ENCODE measurements around the gene SHOX.
"Not testable (repeated sequence)": the region's sequence is repeated elsewhere in the genome, so short reads cannot be mapped to it uniquely, and the experiment has no call there.

SHOX gene

GRCh38 chrX:638482-639131 is 8.0 kb downstream of the SHOX start:
- no peak for DNase-seq

GRCh38 chrX:639151-639550 is 8.6 kb downstream of the SHOX start:
- no peak for DNase-seq

- no peak for DNase-seq
Observed at GRCh38 chrX:640641-641040, 10.1 kb downstream of the SHOX start.

GRCh38 chrX:641671-642435 is 11.3 kb downstream of the SHOX start:
- no peak for DNase-seq

GRCh38 chrX:642436-643240 is 12.0 kb downstream of the SHOX start:
- DNase-seq, result no peak

- DNase-seq, result no peak
Observed at GRCh38 chrX:643241-643595, 12.6 kb downstream of the SHOX start.

- no peak for DNase-seq
Observed at GRCh38 chrX:643911-644303, 13.3 kb downstream of the SHOX start.

GRCh38 chrX:644304-645281 is 14.0 kb downstream of the SHOX start:
- DNase-seq, result no peak

- no peak for DNase-seq
Observed at GRCh38 chrX:646228-646495, 15.6 kb downstream of the SHOX start.

- no peak for DNase-seq
Observed at GRCh38 chrX:646796-647195, 16.2 kb downstream of the SHOX start.

GRCh38 chrX:649166-649565 is 18.6 kb downstream of the SHOX start:
- no peak for DNase-seq

- DNase-seq, result no peak
Observed at GRCh38 chrX:650324-650723, 19.7 kb downstream of the SHOX start.

GRCh38 chrX:650811-651210 is 20.2 kb downstream of the SHOX start:
- DNase-seq, result no peak

GRCh38 chrX:651922-652321 is 21.3 kb downstream of the SHOX start:
- not testable (repeated sequence) for DNase-seq

- no peak for DNase-seq
Observed at GRCh38 chrX:652341-652741, 21.8 kb downstream of the SHOX start.

GRCh38 chrX:653306-653705 is 22.7 kb downstream of the SHOX start:
- DNase-seq, result no peak

GRCh38 chrX:661154-661553 is 30.6 kb downstream of the SHOX start:
- no peak for DNase-seq

GRCh38 chrX:662126-662525 is 31.5 kb downstream of the SHOX start:
- no peak for DNase-seq

- no peak for DNase-seq
Observed at GRCh38 chrX:663841-664240, 33.2 kb downstream of the SHOX start.

- DNase-seq, result no peak
Observed at GRCh38 chrX:666762-667720, 36.5 kb downstream of the SHOX start.

- no peak for DNase-seq
Observed at GRCh38 chrX:670645-671044, 40.1 kb downstream of the SHOX start.

- no peak for DNase-seq
Observed at GRCh38 chrX:672931-673330, 42.3 kb downstream of the SHOX start.

All from NCI-H226 (cell line).